H9 (cell line): ENCODE data around the gene P2RX6. TPM values are rescaled to one million over a fixed set of nuclear protein-coding genes. Genes with fewer than 3 reads are reported as not detected.

Source experiments
- DNase-seq: peaks from one replicate; pipeline ENCODE4 v3.0.0-alpha.2; 2017
- H2AFZ ChIP-seq: one replicate; pipeline ENCODE4 v1.6.1; 2013; ENCODE audit warnings: mild to moderate bottlenecking, low read length, control low read depth, moderate library complexity
- H2AK5ac ChIP-seq: 2 replicates; pipeline ENCODE4 v1.6.1; 2013; ENCODE audit warnings: low read length, control low read depth, mixed read lengths; ENCODE audit not compliant: insufficient read length
- H2BK120ac ChIP-seq: one replicate; pipeline ENCODE4 v1.6.1; 2013; ENCODE audit warnings: low read depth, mild to moderate bottlenecking, low read length, control low read depth, inconsistent platforms; ENCODE audit not compliant: poor library complexity, severe bottlenecking
- H2BK12ac ChIP-seq: 2 replicates; pipeline ENCODE4 v1.6.1; 2013; ENCODE audit warnings: low read length, control low read depth, mixed read lengths, low read depth; ENCODE audit not compliant: insufficient read length
- H2BK15ac ChIP-seq: 2 replicates; pipeline ENCODE4 v1.6.1; 2013; ENCODE audit warnings: low read depth, low read length, control low read depth
- H2BK20ac ChIP-seq: one replicate; pipeline ENCODE4 v1.6.1; 2013; ENCODE audit warnings: low read depth, mild to moderate bottlenecking, low read length, control low read depth, inconsistent platforms; ENCODE audit not compliant: poor library complexity, severe bottlenecking
- H2BK5ac ChIP-seq: 2 replicates; pipeline ENCODE4 v1.6.1; 2013; ENCODE audit warnings: low read length, control low read depth, mixed read lengths; ENCODE audit not compliant: insufficient read length
- H3K14ac ChIP-seq: 2 replicates; pipeline ENCODE4 v1.6.1; 2013; ENCODE audit warnings: low read length, control low read depth; ENCODE audit not compliant: insufficient read depth
- H3K18ac ChIP-seq: 2 replicates; pipeline ENCODE4 v1.6.1; 2013; ENCODE audit warnings: low read depth, mild to moderate bottlenecking, mixed read lengths, low read length, control low read depth; ENCODE audit not compliant: insufficient read length
- H3K23ac ChIP-seq: 2 replicates; pipeline ENCODE4 v1.6.1; 2013; ENCODE audit warnings: low read length, control low read depth, mixed read lengths, low read depth; ENCODE audit not compliant: insufficient read length
- H3K23me2 ChIP-seq: 2 replicates; pipeline ENCODE4 v1.6.1; 2013; ENCODE audit warnings: low read depth, mild to moderate bottlenecking, mixed read lengths, low read length, control low read depth; ENCODE audit not compliant: insufficient read length, poor library complexity, severe bottlenecking
- H3K27ac ChIP-seq: 2 replicates; pipeline ENCODE4 v1.5.1; 2013; ENCODE audit warnings: low read length, control low read depth, mixed read lengths, low read depth; ENCODE audit not compliant: insufficient read length
- H3K27me3 ChIP-seq: 2 replicates; pipeline ENCODE4 v1.6.1; 2013; ENCODE audit warnings: low read length, control low read depth, inconsistent platforms; ENCODE audit not compliant: insufficient read depth
- H3K4ac ChIP-seq: 2 replicates; pipeline ENCODE4 v1.6.1; 2013; ENCODE audit warnings: low read depth, mild to moderate bottlenecking, control low read depth, inconsistent platforms, low read length, moderate library complexity
- H3K4me1 ChIP-seq: 2 replicates; pipeline ENCODE4 v1.6.1; 2013; ENCODE audit warnings: low read length, control low read depth, inconsistent platforms; ENCODE audit not compliant: insufficient read depth
- H3K4me2 ChIP-seq: 2 replicates; pipeline ENCODE4 v1.6.1; 2013; ENCODE audit warnings: low read length, control low read depth, mixed read lengths; ENCODE audit not compliant: insufficient read length, insufficient read depth
- H3K56ac ChIP-seq: 2 replicates; pipeline ENCODE4 v1.6.1; 2013; ENCODE audit warnings: low read depth, mild to moderate bottlenecking, mixed read lengths, low read length, control low read depth; ENCODE audit not compliant: insufficient read length
- H3K79me1 ChIP-seq: 2 replicates; pipeline ENCODE4 v1.6.1; 2013; ENCODE audit warnings: low read depth, mild to moderate bottlenecking, moderate library complexity, low read length, control low read depth, inconsistent platforms; ENCODE audit not compliant: insufficient read depth, poor library complexity, severe bottlenecking
- H3K79me2 ChIP-seq: 2 replicates; pipeline ENCODE4 v1.6.1; 2013; ENCODE audit warnings: low read length, control low read depth, inconsistent platforms; ENCODE audit not compliant: insufficient read depth
- H3K9ac ChIP-seq: 2 replicates; pipeline ENCODE4 v1.6.1; 2013; ENCODE audit warnings: low read length, control low read depth, mixed read lengths; ENCODE audit not compliant: insufficient read length; ENCODE audit errors: extremely low read depth
- H3K9me3 ChIP-seq: one replicate; pipeline ENCODE4 v1.6.1; 2013; ENCODE audit warnings: low read depth, low read length, inconsistent platforms; ENCODE audit not compliant: control insufficient read depth
- H3T11ph ChIP-seq: one replicate; pipeline ENCODE4 v1.6.1; 2013; ENCODE audit warnings: mild to moderate bottlenecking, low read length, control low read depth, inconsistent platforms
- H4K20me1 ChIP-seq: one replicate; pipeline ENCODE4 v1.6.1; 2013; ENCODE audit not compliant: control insufficient read depth, insufficient read length, insufficient read depth
- H4K5ac ChIP-seq: 2 replicates; pipeline ENCODE4 v1.6.1; 2013; ENCODE audit warnings: low read depth, mild to moderate bottlenecking, mixed read lengths, low read length, control low read depth; ENCODE audit not compliant: insufficient read length
- H4K8ac ChIP-seq: replicated peaks from 2 replicates; pipeline ENCODE4 v1.6.1; 2013; ENCODE audit warnings: low read length, control low read depth, mixed read lengths, low read depth; ENCODE audit not compliant: insufficient read length
- H4K91ac ChIP-seq: 2 replicates; pipeline ENCODE4 v1.6.1; 2013; ENCODE audit warnings: low read depth, mild to moderate bottlenecking, moderate library complexity, mixed read lengths, low read length, control low read depth; ENCODE audit not compliant: insufficient read length
- H3K27ac Mint-ChIP-seq, 3 experiments: 2 replicates in 2 of 3; 3 replicates in 1 of 3; pipeline ENCODE4 v1.8.0; 2020 to 2021; ENCODE audit warnings: mixed read lengths in 3 of 3, mild to moderate bottlenecking in 1 of 3, moderate library complexity in 1 of 3
- H3K27me3 Mint-ChIP-seq: 2 replicates; pipeline ENCODE4 v1.8.0; 2021; ENCODE audit warnings: low read depth, mild to moderate bottlenecking, moderate library complexity, mixed read lengths
- H3K36me3 Mint-ChIP-seq, 3 experiments: 2 replicates in 2 of 3; 3 replicates in 1 of 3; pipeline ENCODE4 v1.8.0; 2020 to 2021; ENCODE audit warnings: low read depth in 3 of 3, mixed read lengths in 3 of 3; ENCODE audit not compliant: insufficient read depth in 1 of 3
- H3K4me1 Mint-ChIP-seq, 2 experiments: 2 replicates each; pipeline ENCODE4 v1.8.0; 2020; ENCODE audit warnings: mixed read lengths in 2 of 2
- H3K4me3 Mint-ChIP-seq, 2 experiments: 2 replicates in 1 of 2; 3 replicates in 1 of 2; pipeline ENCODE4 v1.8.0; 2020 to 2021; ENCODE audit warnings: mild to moderate bottlenecking in 2 of 2, mixed read lengths in 2 of 2, moderate library complexity in 1 of 2
- H3K9me3 Mint-ChIP-seq, 2 experiments: 2 replicates in 1 of 2; 3 replicates in 1 of 2; pipeline ENCODE4 v1.8.0; 2020; ENCODE audit warnings: mild to moderate bottlenecking in 2 of 2, mixed read lengths in 2 of 2, moderate library complexity in 1 of 2
- CTCF ChIP-seq: fragments of 200-600 bp; sonication (generic); conservative IDR thresholded peaks from 3 replicates; pipeline ENCODE4 v1.8.0; 2021; ENCODE audit warnings: antibody characterized with exemption, mild to moderate bottlenecking
- WGBS: extraction: QIAGEN DNeasy Blood & Tissue Kit; methylation state at CpG from one replicate; pipeline ENCODE4 v1.1.7; 2013; ENCODE audit warnings: missing lambda C conversion rate, low lambda C conversion rate, mixed read lengths; ENCODE audit not compliant: insufficient read length; ENCODE audit errors: extremely low coverage; 5-methylcytosine and 5-hydroxymethylcytosine counted together
- total RNA-seq: library from RNA; stranded (reverse); gene quantifications from 2 replicates; pipeline ENCODE4 v1.2.1, GENCODE V29; 2021

Gene P2RX6
- total RNA-seq, 1 experiment from 2014 or later: not detected

GRCh38 chr22:20965888-20966855 lies 48.8 kb upstream of the P2RX6 start:
- H3K27ac Mint-ChIP-seq: no peak overlapping the region
- no CpG with 5 or more reads among the region's 13 CpGs for WGBS
- Histone ChIP-seq H3K9me3 (no peaks in the 10 kb centered on the region), H3K79me1 (no peaks in the 10 kb centered on the region), H4K5ac (no peak overlapping the region), H2BK120ac (no peak overlapping the region), H3K27me3 (peaks cover 31% of the 10 kb centered on the region; the same call in 1 of the 2 replicates), H3K4me1 (no peaks in the 10 kb centered on the region; the same call in 1 of the 2 replicates), H2AFZ (no peak overlapping the region), H3K23ac (no peak overlapping the region), H4K8ac (no peak overlapping the region), H2BK5ac (no peak overlapping the region), H3K4ac (no peak overlapping the region), H3K27ac (no peak overlapping the region), H3K14ac (no peak overlapping the region), H3K56ac (no peak overlapping the region), H3T11ph (no peak overlapping the region), H2BK12ac (no peak overlapping the region), H3K4me2 (no peak overlapping the region), H2AK5ac (no peak overlapping the region), H3K9ac (no peak overlapping the region), H2BK20ac (no peak overlapping the region), H3K18ac (no peak overlapping the region), H3K23me2 (no peaks in the 10 kb centered on the region), H4K20me1 (no peaks in the 10 kb centered on the region), H4K91ac (no peak overlapping the region), H2BK15ac (no peak overlapping the region), H3K79me2 (no peaks in the 10 kb centered on the region)
- peaks cover 90% of the 10 kb centered on the region for H3K27me3 Mint-ChIP-seq
- no peaks in the 10 kb centered on the region; a peak in 1 of 5 replicates for H3K9me3 Mint-ChIP-seq
- no peaks in the 10 kb centered on the region; a peak in 1 of 7 replicates for H3K36me3 Mint-ChIP-seq
- no peak for DNase-seq
- TF ChIP-seq CTCF: no peak
- H3K4me1 Mint-ChIP-seq: peaks cover 21 to 29% of the 10 kb centered on the region in 2 experiments
- no peak overlapping the region; a peak in 1 of 5 replicates for H3K4me3 Mint-ChIP-seq
